ENCODE measurements around the gene TNS1. TPM values are rescaled to one million over a fixed set of nuclear protein-coding genes. Genes with fewer than 3 reads are reported as not detected.

TNS1 gene
- total RNA-seq, 1 experiment from 2014 or later, result 4.5 TPM

DNA sequence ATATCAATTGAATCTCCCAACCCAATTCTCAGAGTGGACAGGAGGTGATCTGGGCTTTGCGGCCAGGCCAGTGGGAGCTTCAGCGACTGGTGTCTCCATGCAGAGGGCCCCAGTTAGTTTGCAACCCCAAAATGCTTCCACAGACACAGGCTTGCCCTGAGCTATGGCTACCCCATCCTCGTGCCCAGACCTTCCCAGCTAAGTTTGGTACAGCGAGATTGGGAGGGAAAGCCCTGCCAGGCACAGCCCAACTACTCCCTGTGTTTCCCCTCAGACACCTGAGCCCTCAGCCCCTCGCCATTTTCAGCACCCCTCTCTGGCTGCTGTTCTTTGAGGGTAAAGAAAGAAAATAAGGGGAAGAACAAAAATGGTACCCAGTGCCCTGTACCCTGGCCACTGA, 142.9 kb downstream of the TNS1 start:
- Mint-ChIP-seq H3K27ac (no peak overlapping the region), H3K36me3 (no peaks in the 10 kb centered on the region), H3K9me3 (no peaks in the 10 kb centered on the region), H3K4me1 (peaks cover 32% of the 10 kb centered on the region), H3K27me3 (ENCODE audit: low read depth) (no peaks in the 10 kb centered on the region), H3K4me3 (no peak overlapping the region)
- no peak for DNase-seq (ENCODE audit: low spot score)
- POLR2A ChIA-PET, result no interaction called here
- CTCF ChIA-PET, result interaction anchor here (0.8 to 3.5 kb wide), 5 partner anchors 19 to 71 kb away, joined by 3 to 21 read pairs (median 7); no protein-coding TSS in a partner anchor
- ATAC-seq, result no peak
- TF ChIP-seq GABPB1 (CRISPR knock-in tag; IDR thresholded peaks at IDR 0.05) (no peak), ZNF219 (CRISPR knock-in tag; IDR thresholded peaks at IDR 0.05; ENCODE audit: borderline replicate concordance) (no peak), CREB1 (CRISPR knock-in tag; IDR thresholded peaks at IDR 0.05) (no peak), TEAD4 (CRISPR knock-in tag; IDR thresholded peaks at IDR 0.05) (no peak), SOX15 (CRISPR knock-in tag; IDR thresholded peaks at IDR 0.05) (no peak), MXD4 (CRISPR knock-in tag; IDR thresholded peaks at IDR 0.05; ENCODE audit: borderline replicate concordance) (no peak), ZNF232 (CRISPR knock-in tag; IDR thresholded peaks at IDR 0.05) (no peak), RELA (CRISPR knock-in tag; IDR thresholded peaks at IDR 0.05; ENCODE audit: borderline replicate concordance) (no peak), ZNF121 (CRISPR knock-in tag; IDR thresholded peaks at IDR 0.05) (no peak), NFYB (CRISPR knock-in tag; conservative IDR thresholded peaks at IDR 0.05; ENCODE audit: low read depth) (no peak)
- TF ChIP-seq, protein P1, sequence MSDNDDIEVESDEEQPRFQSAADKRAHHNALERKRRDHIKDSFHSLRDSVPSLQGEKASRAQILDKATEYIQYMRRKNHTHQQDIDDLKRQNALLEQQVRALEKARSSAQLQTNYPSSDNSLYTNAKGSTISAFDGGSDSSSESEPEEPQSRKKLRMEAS (CRISPR knock-in tag; IDR thresholded peaks at IDR 0.05), result no peak

DNA sequence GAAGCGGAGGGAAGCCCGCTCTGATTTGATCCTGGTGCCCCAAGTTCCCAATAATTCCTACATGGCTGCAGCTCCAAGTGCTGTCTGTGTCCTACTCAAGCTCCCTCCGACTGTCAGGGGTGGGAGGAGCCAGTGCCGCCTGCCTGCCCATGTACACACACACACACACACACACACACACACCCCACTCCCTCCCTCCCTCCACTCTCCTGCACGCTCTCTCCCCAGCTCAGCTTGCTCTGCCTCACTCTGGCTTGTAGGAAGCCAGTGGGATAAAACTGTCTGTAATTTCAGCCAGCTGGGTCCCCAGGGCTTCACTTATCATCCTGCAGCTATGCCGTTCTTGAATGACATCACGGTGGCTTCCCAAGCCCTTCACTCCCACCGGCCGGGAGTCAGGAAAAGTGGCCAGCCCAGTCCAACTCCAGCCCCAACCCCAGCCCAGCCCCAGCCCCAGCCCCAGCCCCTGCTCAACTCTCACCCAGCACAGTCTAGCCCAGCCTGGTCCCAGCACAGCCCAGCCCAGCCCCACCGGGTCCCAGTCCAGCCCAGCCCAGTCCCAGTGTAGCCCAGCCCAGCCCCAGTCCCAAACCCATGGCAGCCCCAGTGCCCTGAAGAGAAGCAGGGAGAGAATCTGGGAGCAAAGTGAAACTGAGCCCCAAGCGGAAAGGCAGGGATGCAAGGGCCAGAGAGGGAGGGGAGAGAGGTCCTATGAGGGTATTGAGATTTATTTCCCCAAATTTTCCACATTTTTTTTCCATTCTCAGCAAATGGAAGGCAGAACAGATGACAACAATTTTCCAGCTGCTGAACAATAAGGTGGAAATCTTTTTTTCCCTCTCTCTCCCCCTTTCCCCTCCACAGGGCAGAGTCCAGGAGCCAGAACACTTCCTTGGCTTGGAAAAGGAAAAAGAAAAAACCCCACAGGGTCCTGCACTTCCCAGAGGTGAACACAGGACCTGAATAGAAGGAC, 144.0 kb downstream of the TNS1 start:
- Mint-ChIP-seq H3K9me3 (no peaks in the 10 kb centered on the region), H3K27ac (no peak overlapping the region), H3K4me3 (no peak overlapping the region), H3K36me3 (no peaks in the 10 kb centered on the region), H3K4me1 (peaks cover 33% of the 10 kb centered on the region), H3K27me3 (ENCODE audit: low read depth) (no peaks in the 10 kb centered on the region)
- DNase-seq (ENCODE audit: low spot score), result no peak
- CTCF ChIA-PET, result interaction anchor here (0.7 to 4.4 kb wide), 9 partner anchors 20 to 135 kb away, joined by 4 to 21 read pairs (median 7); no protein-coding TSS in a partner anchor
- peak; percentile 25 for ATAC-seq
- POLR2A ChIA-PET, result no interaction called here
- no peak for TF ChIP-seq ATF1 (CRISPR knock-in tag; IDR thresholded peaks at IDR 0.05)
- TF ChIP-seq, protein P2, sequence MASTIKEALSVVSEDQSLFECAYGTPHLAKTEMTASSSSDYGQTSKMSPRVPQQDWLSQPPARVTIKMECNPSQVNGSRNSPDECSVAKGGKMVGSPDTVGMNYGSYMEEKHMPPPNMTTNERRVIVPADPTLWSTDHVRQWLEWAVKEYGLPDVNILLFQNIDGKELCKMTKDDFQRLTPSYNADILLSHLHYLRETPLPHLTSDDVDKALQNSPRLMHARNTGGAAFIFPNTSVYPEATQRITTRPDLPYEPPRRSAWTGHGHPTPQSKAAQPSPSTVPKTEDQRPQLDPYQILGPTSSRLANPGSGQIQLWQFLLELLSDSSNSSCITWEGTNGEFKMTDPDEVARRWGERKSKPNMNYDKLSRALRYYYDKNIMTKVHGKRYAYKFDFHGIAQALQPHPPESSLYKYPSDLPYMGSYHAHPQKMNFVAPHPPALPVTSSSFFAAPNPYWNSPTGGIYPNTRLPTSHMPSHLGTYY (CRISPR knock-in tag; IDR thresholded peaks at IDR 0.05), result no peak
- TF ChIP-seq, protein P3, sequence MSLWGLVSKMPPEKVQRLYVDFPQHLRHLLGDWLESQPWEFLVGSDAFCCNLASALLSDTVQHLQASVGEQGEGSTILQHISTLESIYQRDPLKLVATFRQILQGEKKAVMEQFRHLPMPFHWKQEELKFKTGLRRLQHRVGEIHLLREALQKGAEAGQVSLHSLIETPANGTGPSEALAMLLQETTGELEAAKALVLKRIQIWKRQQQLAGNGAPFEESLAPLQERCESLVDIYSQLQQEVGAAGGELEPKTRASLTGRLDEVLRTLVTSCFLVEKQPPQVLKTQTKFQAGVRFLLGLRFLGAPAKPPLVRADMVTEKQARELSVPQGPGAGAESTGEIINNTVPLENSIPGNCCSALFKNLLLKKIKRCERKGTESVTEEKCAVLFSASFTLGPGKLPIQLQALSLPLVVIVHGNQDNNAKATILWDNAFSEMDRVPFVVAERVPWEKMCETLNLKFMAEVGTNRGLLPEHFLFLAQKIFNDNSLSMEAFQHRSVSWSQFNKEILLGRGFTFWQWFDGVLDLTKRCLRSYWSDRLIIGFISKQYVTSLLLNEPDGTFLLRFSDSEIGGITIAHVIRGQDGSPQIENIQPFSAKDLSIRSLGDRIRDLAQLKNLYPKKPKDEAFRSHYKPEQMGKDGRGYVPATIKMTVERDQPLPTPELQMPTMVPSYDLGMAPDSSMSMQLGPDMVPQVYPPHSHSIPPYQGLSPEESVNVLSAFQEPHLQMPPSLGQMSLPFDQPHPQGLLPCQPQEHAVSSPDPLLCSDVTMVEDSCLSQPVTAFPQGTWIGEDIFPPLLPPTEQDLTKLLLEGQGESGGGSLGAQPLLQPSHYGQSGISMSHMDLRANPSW (CRISPR knock-in tag; conservative IDR thresholded peaks at IDR 0.05; ENCODE audit: low read depth), result no peak
- TF ChIP-seq, protein P1 (CRISPR knock-in tag; IDR thresholded peaks at IDR 0.05), result no peak
- no peak for TF ChIP-seq ZNF121 (CRISPR knock-in tag; IDR thresholded peaks at IDR 0.05)
- no peak for TF ChIP-seq FOXK1 (CRISPR knock-in tag; IDR thresholded peaks at IDR 0.05)
- TF ChIP-seq, protein P4, sequence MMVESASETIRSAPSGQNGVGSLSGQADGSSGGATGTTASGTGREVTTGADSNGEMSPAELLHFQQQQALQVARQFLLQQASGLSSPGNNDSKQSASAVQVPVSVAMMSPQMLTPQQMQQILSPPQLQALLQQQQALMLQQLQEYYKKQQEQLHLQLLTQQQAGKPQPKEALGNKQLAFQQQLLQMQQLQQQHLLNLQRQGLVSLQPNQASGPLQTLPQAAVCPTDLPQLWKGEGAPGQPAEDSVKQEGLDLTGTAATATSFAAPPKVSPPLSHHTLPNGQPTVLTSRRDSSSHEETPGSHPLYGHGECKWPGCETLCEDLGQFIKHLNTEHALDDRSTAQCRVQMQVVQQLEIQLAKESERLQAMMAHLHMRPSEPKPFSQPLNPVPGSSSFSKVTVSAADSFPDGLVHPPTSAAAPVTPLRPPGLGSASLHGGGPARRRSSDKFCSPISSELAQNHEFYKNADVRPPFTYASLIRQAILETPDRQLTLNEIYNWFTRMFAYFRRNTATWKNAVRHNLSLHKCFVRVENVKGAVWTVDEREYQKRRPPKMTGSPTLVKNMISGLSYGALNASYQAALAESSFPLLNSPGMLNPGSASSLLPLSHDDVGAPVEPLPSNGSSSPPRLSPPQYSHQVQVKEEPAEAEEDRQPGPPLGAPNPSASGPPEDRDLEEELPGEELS (CRISPR knock-in tag; IDR thresholded peaks at IDR 0.05), result no peak
- TF ChIP-seq CBFB (CRISPR knock-in tag; IDR thresholded peaks at IDR 0.05; ENCODE audit: low read depth), result no peak
- TF ChIP-seq JUN (CRISPR knock-in tag; IDR thresholded peaks at IDR 0.05), result no peak
- TF ChIP-seq ESRRA (CRISPR knock-in tag; IDR thresholded peaks at IDR 0.05; ENCODE audit: borderline replicate concordance), result no peak
- TF ChIP-seq FOXP1 (CRISPR knock-in tag; IDR thresholded peaks at IDR 0.05; ENCODE audit: borderline replicate concordance), result no peak

Data from WTC11 (cell line).